SK-N-SH (cell line): ENCODE results near the gene GDF3. TPM values are rescaled to one million over a fixed set of nuclear protein-coding genes. Genes with fewer than 3 reads are reported as not detected.

Experiments
- CTCF ChIA-PET: fragments of 300-600, 350-600 bp; formaldehyde crosslinking; extraction: SDS; loops from one replicate; lab custom pipeline; 2021; lab: Yijun Ruan, JAX
- POLR2A ChIA-PET: fragments of 350-600 bp; sonication (Branson Sonifier 250); formaldehyde crosslinking; extraction: SDS; loops from one replicate; lab custom pipeline; 2020; ENCODE audit warnings: antibody characterized with exemption, inconsistent platforms; lab: Yijun Ruan, JAX
- DNase-seq: peaks from one replicate; pipeline ENCODE4 v3.0.0; 2012
- H2AFZ ChIP-seq: fragments of 200-600 bp; sonication (generic); 2 replicates; pipeline ENCODE4 v1.8.1; 2016; ENCODE audit warnings: antibody characterized with exemption, mild to moderate bottlenecking, low read depth
- H3F3A ChIP-seq: fragments of 200-600 bp; sonication (generic); replicated peaks from 2 replicates; pipeline ENCODE3; 2016; ENCODE audit warnings: antibody characterized with exemption, mild to moderate bottlenecking; ENCODE audit not compliant: insufficient read depth
- H3K27ac ChIP-seq, 2 experiments: fragments of 200-500 bp in 1 of 2; fragments of 200-600 bp in 1 of 2; sonication (Bioruptor generic) in 1 of 2; sonication (generic), shearing (Covaris generic) in 1 of 2; 2 replicates each; pipeline versions ENCODE4 v1.5.1 to v1.6.1; 2014 to 2016; ENCODE audit warnings: low read depth in 2 of 2, inconsistent platforms in 1 of 2, low read length in 1 of 2, mild to moderate bottlenecking in 1 of 2, mixed read lengths in 1 of 2
- H3K27me3 ChIP-seq: fragments of 200-600 bp; sonication (generic), shearing (Covaris generic); 2 replicates; pipeline ENCODE4 v1.6.1; 2016; ENCODE audit warnings: mixed run types; ENCODE audit not compliant: insufficient read depth
- H3K36me3 ChIP-seq, 2 experiments: fragments of 200-500 bp in 1 of 2; fragments of 200-600 bp in 1 of 2; sonication (Bioruptor generic) in 1 of 2; sonication (generic) in 1 of 2; replicated peaks in 1 of 2; 2 replicates each; pipeline versions ENCODE3 to v1.5.1; 2014 to 2016; ENCODE audit warnings: low read length in 1 of 2, mild to moderate bottlenecking in 1 of 2; ENCODE audit not compliant: insufficient read depth in 2 of 2, control insufficient read depth in 1 of 2
- H3K4me1 ChIP-seq, 2 experiments: fragments of 200-500 bp in 1 of 2; fragments of 200-600 bp in 1 of 2; sonication (Bioruptor generic) in 1 of 2; sonication (generic), shearing (Covaris generic) in 1 of 2; 2 replicates each; pipeline versions ENCODE4 v1.5.1 to v1.6.1; 2014 to 2016; ENCODE audit warnings: low read depth in 1 of 2, low read length in 1 of 2, mixed run types in 1 of 2; ENCODE audit not compliant: insufficient read depth in 2 of 2, control insufficient read depth in 1 of 2
- H3K4me2 ChIP-seq: fragments of 200-600 bp; sonication (generic), shearing (Covaris generic); 2 replicates; pipeline ENCODE4 v1.6.1; 2017; ENCODE audit warnings: mixed run types
- H3K4me3 ChIP-seq, 2 experiments: fragments of 200-500 bp in 1 of 2; fragments of 200-600 bp in 1 of 2; sonication (Bioruptor generic) in 1 of 2; sonication (generic), shearing (Covaris generic) in 1 of 2; 2 replicates each; pipeline versions ENCODE4 v1.5.1 to v1.8.1; 2014 to 2016; ENCODE audit warnings: low read depth in 2 of 2, inconsistent platforms in 1 of 2, low read length in 1 of 2, mild to moderate bottlenecking in 1 of 2, mixed read lengths in 1 of 2, moderate library complexity in 1 of 2
- H3K79me2 ChIP-seq: fragments of 200-600 bp; sonication (generic); 2 replicates; pipeline ENCODE4 v1.8.1; 2017; ENCODE audit warnings: mild to moderate bottlenecking; ENCODE audit not compliant: insufficient read depth
- H3K9ac ChIP-seq: fragments of 200-600 bp; sonication (generic); 2 replicates; pipeline ENCODE4 v1.6.1; 2017; ENCODE audit warnings: mixed run types
- H3K9me2 ChIP-seq: fragments of 200-600 bp; sonication (generic); 2 replicates; pipeline ENCODE4 v1.6.1; 2017; ENCODE audit warnings: mixed run types
- H3K9me3 ChIP-seq: fragments of 200-600 bp; sonication (generic); 2 replicates; pipeline ENCODE4 v1.6.1; 2017; ENCODE audit warnings: mixed run types, mild to moderate bottlenecking, moderate library complexity
- H4K20me1 ChIP-seq: fragments of 200-600 bp; sonication (generic); 2 replicates; pipeline ENCODE4 v1.6.1; 2017; ENCODE audit warnings: mild to moderate bottlenecking, mixed run types; ENCODE audit not compliant: insufficient read depth
- FOSL2 ChIP-seq: IDR thresholded peaks from 2 replicates; pipeline ENCODE4 v1.4.0; 2012; ENCODE audit warnings: low read depth, mild to moderate bottlenecking, moderate library complexity, borderline replicate concordance
- FOXM1 ChIP-seq: IDR thresholded peaks from 2 replicates; pipeline ENCODE4 v1.4.0; 2012; ENCODE audit warnings: low read depth, mild to moderate bottlenecking
- GABPA ChIP-seq: IDR thresholded peaks from 2 replicates; pipeline ENCODE4 v1.4.0; 2012; ENCODE audit warnings: low read depth, mild to moderate bottlenecking
- GATA2 ChIP-seq: sonication (generic); formaldehyde crosslinking; IDR thresholded peaks from 2 replicates; pipeline ENCODE4 v1.5.0; 2020; ENCODE audit warnings: mild to moderate bottlenecking, missing genetic modification reagents
- JUND ChIP-seq: IDR thresholded peaks from 2 replicates; pipeline ENCODE4 v1.4.0; 2012
- MAX ChIP-seq: IDR thresholded peaks from 2 replicates; pipeline ENCODE4 v1.4.0; 2012; ENCODE audit warnings: low read depth
- MEF2A ChIP-seq: IDR thresholded peaks from 2 replicates; pipeline ENCODE4 v1.4.0; 2012; ENCODE audit warnings: low read depth, borderline replicate concordance
- NRF1 ChIP-seq: IDR thresholded peaks from 2 replicates; pipeline ENCODE4 v1.6.1; 2012; ENCODE audit warnings: low read depth, mild to moderate bottlenecking, low read length
- RAD21 ChIP-seq: IDR thresholded peaks from 2 replicates; pipeline ENCODE4 v1.6.1; 2012; ENCODE audit warnings: mild to moderate bottlenecking, low read length
- REST ChIP-seq: IDR thresholded peaks from 2 replicates; pipeline ENCODE4 v1.6.1; 2012; ENCODE audit warnings: mild to moderate bottlenecking, low read depth, low read length, moderate library complexity
- RXRA ChIP-seq: IDR thresholded peaks from 2 replicates; pipeline ENCODE4 v1.4.0; 2012; ENCODE audit warnings: low read depth, mild to moderate bottlenecking, borderline replicate concordance
- SIN3A ChIP-seq: IDR thresholded peaks from 2 replicates; pipeline ENCODE4 v1.6.1; 2012; ENCODE audit warnings: low read depth, mild to moderate bottlenecking, low read length, moderate library complexity, borderline replicate concordance
- USF1 ChIP-seq: IDR thresholded peaks from 2 replicates; pipeline ENCODE4 v1.4.0; 2012; ENCODE audit warnings: low read depth, borderline replicate concordance
- USF2 ChIP-seq: fragments of 150-350 bp; IDR thresholded peaks from 2 replicates; pipeline ENCODE4 v1.6.1; 2017; ENCODE audit warnings: antibody characterized with exemption, low read length, low read depth, borderline replicate concordance
- YY1 ChIP-seq: IDR thresholded peaks from 2 replicates; pipeline ENCODE4 v1.4.0; 2012; ENCODE audit warnings: low read depth, mild to moderate bottlenecking
- WGBS: methylation state at CpG from one replicate; pipeline ENCODE4 v1.1.6; 2017; ENCODE audit warnings: low lambda C conversion rate; 5-methylcytosine and 5-hydroxymethylcytosine counted together
- polyA plus RNA-seq, 3 experiments: library from polyadenylated mRNA; depleted of rRNA; stranded (reverse); fragments of >200 nt; gene quantifications; 2 replicates each; pipeline ENCODE4 v1.2.3, GENCODE V29; 2012

Gene GDF3
- polyA plus RNA-seq, 1 of the 3 experiments (the other 2 are of a cell fraction), result not detected

- H2AFZ ChIP-seq, result no peak overlapping the region
- peaks cover 52% of the 10 kb centered on the region; the same call in 1 of the 2 replicates for H3K27me3 ChIP-seq
- H3K36me3 ChIP-seq, result no peaks in the 10 kb centered on the region
- no peak overlapping the region for H3K9ac ChIP-seq
- no peak overlapping the region for H3K4me2 ChIP-seq
- POLR2A ChIA-PET, result no interaction called here
- TF ChIP-seq FOXM1, result no peak
- TF ChIP-seq GATA2 (CRISPR knock-in tag), result no peak
- TF ChIP-seq JUND, result no peak
- no peak for TF ChIP-seq USF2
- TF ChIP-seq MAX, result no peak
- no peak for TF ChIP-seq NRF1
- TF ChIP-seq USF1, result no peak
- no peak for TF ChIP-seq FOSL2
- no peak for TF ChIP-seq GABPA
- TF ChIP-seq MEF2A, result no peak
- no peak for TF ChIP-seq SIN3A
- 29% methylated on average over 19 of the region's 28 CpGs for WGBS
- no peaks in the 10 kb centered on the region for H3K9me2 ChIP-seq
- H3F3A ChIP-seq, result no peaks in the 10 kb centered on the region
- H3K9me3 ChIP-seq, result no peaks in the 10 kb centered on the region
- H4K20me1 ChIP-seq, result no peaks in the 10 kb centered on the region
- no peaks in the 10 kb centered on the region for H3K79me2 ChIP-seq
- no peak overlapping the region for H3K27ac ChIP-seq
- H3K4me3 ChIP-seq, result no peak overlapping the region
- CTCF ChIA-PET, result no interaction called here
- no peak for DNase-seq
- no peaks in the 10 kb centered on the region for H3K4me1 ChIP-seq
Measured at GRCh38 chr12:7712841-7713442, 17.4 kb upstream of the GDF3 start.

- no peaks in the 10 kb centered on the region for H3K9me2 ChIP-seq
- H3K4me3 ChIP-seq, result no peak within 1 kb of the TSS
- no peaks in the 10 kb centered on the region for H3K36me3 ChIP-seq
- H3K9ac ChIP-seq, result no peak within 1 kb of the TSS
- POLR2A ChIA-PET, result no interaction called here
- H3K27me3 ChIP-seq, result peaks cover 52% of the 10 kb centered on the region; the same call in 1 of the 2 replicates
- H3F3A ChIP-seq, result no peaks in the 10 kb centered on the region
- WGBS, result 12% methylated on average over 7 of the region's 7 CpGs
- TF ChIP-seq SIN3A (no peak), RXRA (no peak), RAD21 (no peak), YY1 (no peak), USF2 (no peak), REST (no peak)
- TF ChIP-seq, all 33 proteins: peak for 0
- H3K79me2 ChIP-seq, result no peaks in the 10 kb centered on the region
- no peaks in the 10 kb centered on the region for H4K20me1 ChIP-seq
- CTCF ChIA-PET, result no interaction called here
- no peak within 1 kb of the TSS for H3K4me2 ChIP-seq
- no peaks in the 10 kb centered on the region for H3K4me1 ChIP-seq
- H2AFZ ChIP-seq, result no peak within 1 kb of the TSS
- no peak within 1 kb of the TSS for H3K27ac ChIP-seq
- H3K9me3 ChIP-seq, result no peaks in the 10 kb centered on the region
- DNase-seq, result no peak
Measured at GRCh38 chr12:7711133-7711532, 15.6 kb upstream of the GDF3 start, which contains the start of gene DPPA3. TSS of gene DPPA3 (plus strand) at chr12:7711433. CDS start at chr12:7711571, 138 bp downstream.
